ENCODE measurements around the gene SCIN. TPM values are rescaled to one million over a fixed set of nuclear protein-coding genes. Genes with fewer than 3 reads are reported as not detected.

The SCIN gene
- total and polyA plus RNA-seq, 2 of the 8 experiments (the other 6 are each of a cell fraction or from before 2014, with no cell fraction given): 0.47 to 1.9 TPM

GRCh38 chr7:12684733-12685132 lies 114.2 kb downstream of the SCIN start (continued):
- TF ChIP-seq, protein P1, sequence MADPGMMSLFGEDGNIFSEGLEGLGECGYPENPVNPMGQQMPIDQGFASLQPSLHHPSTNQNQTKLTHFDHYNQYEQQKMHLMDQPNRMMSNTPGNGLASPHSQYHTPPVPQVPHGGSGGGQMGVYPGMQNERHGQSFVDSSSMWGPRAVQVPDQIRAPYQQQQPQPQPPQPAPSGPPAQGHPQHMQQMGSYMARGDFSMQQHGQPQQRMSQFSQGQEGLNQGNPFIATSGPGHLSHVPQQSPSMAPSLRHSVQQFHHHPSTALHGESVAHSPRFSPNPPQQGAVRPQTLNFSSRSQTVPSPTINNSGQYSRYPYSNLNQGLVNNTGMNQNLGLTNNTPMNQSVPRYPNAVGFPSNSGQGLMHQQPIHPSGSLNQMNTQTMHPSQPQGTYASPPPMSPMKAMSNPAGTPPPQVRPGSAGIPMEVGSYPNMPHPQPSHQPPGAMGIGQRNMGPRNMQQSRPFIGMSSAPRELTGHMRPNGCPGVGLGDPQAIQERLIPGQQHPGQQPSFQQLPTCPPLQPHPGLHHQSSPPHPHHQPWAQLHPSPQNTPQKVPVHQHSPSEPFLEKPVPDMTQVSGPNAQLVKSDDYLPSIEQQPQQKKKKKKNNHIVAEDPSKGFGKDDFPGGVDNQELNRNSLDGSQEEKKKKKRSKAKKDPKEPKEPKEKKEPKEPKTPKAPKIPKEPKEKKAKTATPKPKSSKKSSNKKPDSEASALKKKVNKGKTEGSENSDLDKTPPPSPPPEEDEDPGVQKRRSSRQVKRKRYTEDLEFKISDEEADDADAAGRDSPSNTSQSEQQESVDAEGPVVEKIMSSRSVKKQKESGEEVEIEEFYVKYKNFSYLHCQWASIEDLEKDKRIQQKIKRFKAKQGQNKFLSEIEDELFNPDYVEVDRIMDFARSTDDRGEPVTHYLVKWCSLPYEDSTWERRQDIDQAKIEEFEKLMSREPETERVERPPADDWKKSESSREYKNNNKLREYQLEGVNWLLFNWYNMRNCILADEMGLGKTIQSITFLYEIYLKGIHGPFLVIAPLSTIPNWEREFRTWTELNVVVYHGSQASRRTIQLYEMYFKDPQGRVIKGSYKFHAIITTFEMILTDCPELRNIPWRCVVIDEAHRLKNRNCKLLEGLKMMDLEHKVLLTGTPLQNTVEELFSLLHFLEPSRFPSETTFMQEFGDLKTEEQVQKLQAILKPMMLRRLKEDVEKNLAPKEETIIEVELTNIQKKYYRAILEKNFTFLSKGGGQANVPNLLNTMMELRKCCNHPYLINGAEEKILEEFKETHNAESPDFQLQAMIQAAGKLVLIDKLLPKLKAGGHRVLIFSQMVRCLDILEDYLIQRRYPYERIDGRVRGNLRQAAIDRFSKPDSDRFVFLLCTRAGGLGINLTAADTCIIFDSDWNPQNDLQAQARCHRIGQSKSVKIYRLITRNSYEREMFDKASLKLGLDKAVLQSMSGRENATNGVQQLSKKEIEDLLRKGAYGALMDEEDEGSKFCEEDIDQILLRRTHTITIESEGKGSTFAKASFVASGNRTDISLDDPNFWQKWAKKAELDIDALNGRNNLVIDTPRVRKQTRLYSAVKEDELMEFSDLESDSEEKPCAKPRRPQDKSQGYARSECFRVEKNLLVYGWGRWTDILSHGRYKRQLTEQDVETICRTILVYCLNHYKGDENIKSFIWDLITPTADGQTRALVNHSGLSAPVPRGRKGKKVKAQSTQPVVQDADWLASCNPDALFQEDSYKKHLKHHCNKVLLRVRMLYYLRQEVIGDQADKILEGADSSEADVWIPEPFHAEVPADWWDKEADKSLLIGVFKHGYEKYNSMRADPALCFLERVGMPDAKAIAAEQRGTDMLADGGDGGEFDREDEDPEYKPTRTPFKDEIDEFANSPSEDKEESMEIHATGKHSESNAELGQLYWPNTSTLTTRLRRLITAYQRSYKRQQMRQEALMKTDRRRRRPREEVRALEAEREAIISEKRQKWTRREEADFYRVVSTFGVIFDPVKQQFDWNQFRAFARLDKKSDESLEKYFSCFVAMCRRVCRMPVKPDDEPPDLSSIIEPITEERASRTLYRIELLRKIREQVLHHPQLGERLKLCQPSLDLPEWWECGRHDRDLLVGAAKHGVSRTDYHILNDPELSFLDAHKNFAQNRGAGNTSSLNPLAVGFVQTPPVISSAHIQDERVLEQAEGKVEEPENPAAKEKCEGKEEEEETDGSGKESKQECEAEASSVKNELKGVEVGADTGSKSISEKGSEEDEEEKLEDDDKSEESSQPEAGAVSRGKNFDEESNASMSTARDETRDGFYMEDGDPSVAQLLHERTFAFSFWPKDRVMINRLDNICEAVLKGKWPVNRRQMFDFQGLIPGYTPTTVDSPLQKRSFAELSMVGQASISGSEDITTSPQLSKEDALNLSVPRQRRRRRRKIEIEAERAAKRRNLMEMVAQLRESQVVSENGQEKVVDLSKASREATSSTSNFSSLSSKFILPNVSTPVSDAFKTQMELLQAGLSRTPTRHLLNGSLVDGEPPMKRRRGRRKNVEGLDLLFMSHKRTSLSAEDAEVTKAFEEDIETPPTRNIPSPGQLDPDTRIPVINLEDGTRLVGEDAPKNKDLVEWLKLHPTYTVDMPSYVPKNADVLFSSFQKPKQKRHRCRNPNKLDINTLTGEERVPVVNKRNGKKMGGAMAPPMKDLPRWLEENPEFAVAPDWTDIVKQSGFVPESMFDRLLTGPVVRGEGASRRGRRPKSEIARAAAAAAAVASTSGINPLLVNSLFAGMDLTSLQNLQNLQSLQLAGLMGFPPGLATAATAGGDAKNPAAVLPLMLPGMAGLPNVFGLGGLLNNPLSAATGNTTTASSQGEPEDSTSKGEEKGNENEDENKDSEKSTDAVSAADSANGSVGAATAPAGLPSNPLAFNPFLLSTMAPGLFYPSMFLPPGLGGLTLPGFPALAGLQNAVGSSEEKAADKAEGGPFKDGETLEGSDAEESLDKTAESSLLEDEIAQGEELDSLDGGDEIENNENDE (IDR thresholded peaks at IDR 0.05; ENCODE audit: insufficient replicate concordance, low read length): no peak
- TF ChIP-seq SP1 (IDR thresholded peaks at IDR 0.05; ENCODE audit: low read depth, low read length) (no peak), TAF7 (optimal IDR thresholded peaks at IDR 0.05; ENCODE audit: borderline replicate concordance, low read depth, low read length) (no peak), CHD1 (IDR thresholded peaks at IDR 0.05; ENCODE audit: low read depth, low read length) (no peak), CREB1 (IDR thresholded peaks at IDR 0.05) (no peak), KDM4A (IDR thresholded peaks at IDR 0.05; ENCODE audit: low read depth, low read length, severe bottlenecking) (no peak), TCF12 (IDR thresholded peaks at IDR 0.05; ENCODE audit: low read depth, low read length) (no peak), SIRT6 (IDR thresholded peaks at IDR 0.05; ENCODE audit: low read length) (no peak), SP2 (IDR thresholded peaks at IDR 0.05; ENCODE audit: low read length) (no peak), YY1 (IDR thresholded peaks at IDR 0.05; ENCODE audit: low read depth, low read length) (no peak), CHD2 (IDR thresholded peaks at IDR 0.05; ENCODE audit: low read length) (no peak), NRF1 (IDR thresholded peaks at IDR 0.05; ENCODE audit: low read depth, low read length) (no peak)
